Esophagus squamous epithelium (tissue), 5 donors: ENCODE data around the gene GAP43. TPM values are rescaled to one million over a fixed set of nuclear protein-coding genes. Genes with fewer than 3 reads are reported as not detected.

Experiments
- DNase-seq: peaks from one replicate; lab custom pipeline; 2025; lab: John Stamatoyannopoulos, UW
- H3K27ac ChIP-seq, 4 donors: fragments of 200-600 bp; sonication (generic); one replicate each; pipeline ENCODE4 v1.5.1; 2016 to 2019; ENCODE audit warnings: mild to moderate bottlenecking in 1 of 4
- H3K27me3 ChIP-seq, 4 donors: fragments of 200-600 bp; sonication (generic); 1 replicate in 3 of 4; 2 replicates in 1 of 4; pipeline versions ENCODE4 v1.5.1 to v1.6.0; 2017 to 2021; ENCODE audit warnings: antibody characterized with exemption in 1 of 4
- H3K36me3 ChIP-seq, 3 donors: fragments of 200-600 bp; sonication (generic); one replicate each; pipeline ENCODE4 v1.5.1; 2016 to 2019
- H3K4me1 ChIP-seq, 3 donors: fragments of 200-600 bp; sonication (generic); one replicate each; pipeline ENCODE4 v1.5.1; 2017 to 2019
- H3K4me3 ChIP-seq, 4 donors: fragments of 200-600 bp; sonication (generic); 1 replicate in 3 of 4; 2 replicates in 1 of 4; pipeline ENCODE4 v1.5.1; 2016 to 2019; ENCODE audit warnings: mild to moderate bottlenecking in 2 of 4, moderate library complexity in 1 of 4
- H3K9me3 ChIP-seq, 3 donors: fragments of 200-600 bp; sonication (generic); one replicate each; pipeline ENCODE4 v1.5.1; 2016 to 2019
- CTCF ChIP-seq, 6 experiments: fragments of 450-650 bp in 4 of 6; fragments of 200-600 bp in 2 of 6; sonication (generic) in 2 of 6; IDR thresholded peaks; one replicate each; pipeline ENCODE4 v1.5.1; 2016 to 2019; ENCODE audit warnings: antibody characterized with exemption in 6 of 6, mild to moderate bottlenecking in 4 of 6, moderate library complexity in 4 of 6
- POLR2A ChIP-seq, 4 donors: fragments of 450-650 bp; IDR thresholded peaks; one replicate each; pipeline ENCODE4 v1.6.1; 2017; ENCODE audit warnings: antibody characterized with exemption in 4 of 4, mild to moderate bottlenecking in 4 of 4, moderate library complexity in 3 of 4
- WGBS, 2 donors: methylation state at CpG; one replicate each; pipeline ENCODE4 v1.1.5; 2018; 5-methylcytosine and 5-hydroxymethylcytosine counted together
- intact Hi-C: fragments of 100-400 bp; cut with DNase I; formaldehyde crosslinking; loops from one replicate; pipeline ENCODE4 v1.15.0; 2022
- total RNA-seq, 4 donors: library from RNA; depleted of rRNA; stranded (reverse); fragments of >200 nt; gene quantifications; one replicate each; pipeline ENCODE4 v1.1.0, GENCODE V29; 2016
- donor health status: DM: yes; HTN: yes; CAD: no.

Gene GAP43
- total RNA-seq, 4 donors from 2014 or later = 1.2 TPM; not detected in 3

DNA sequence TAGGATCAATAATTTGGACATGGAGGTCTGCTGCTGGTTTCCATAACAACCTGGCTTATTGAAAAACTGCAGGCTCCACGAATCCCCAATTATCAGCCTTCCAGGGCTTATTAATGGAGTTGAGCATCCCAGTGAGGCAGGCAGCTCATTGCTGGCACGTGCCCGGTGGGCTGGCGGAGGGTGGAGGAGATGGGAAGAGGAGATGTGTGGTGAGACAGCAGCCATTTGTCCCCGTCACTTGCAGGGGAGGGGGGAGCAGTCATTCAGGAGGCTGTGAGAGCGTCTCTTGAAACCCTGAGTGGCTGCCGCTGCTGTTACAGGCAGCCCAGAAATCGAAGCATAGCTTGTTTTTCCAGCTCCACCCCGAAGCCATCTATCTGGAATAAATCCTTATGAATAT, 70.6 kb downstream of the GAP43 start:
- intact Hi-C loops = loop anchor here (10.0 kb wide), 1 partner anchor 479 kb away; no protein-coding TSS in a partner anchor
- H3K4me1 ChIP-seq = peaks cover 0 to 7% (median 0%) of the 10 kb centered on the region in 3 donors
- WGBS, 2 donors = 63 to 70% methylated on average over 7 to 9 of the region's 9 CpGs
- DNase-seq = no peak
- H3K27ac ChIP-seq = no peak overlapping the region
- no peak overlapping the region for H3K4me3 ChIP-seq
- TF ChIP-seq CTCF (IDR thresholded peaks at IDR 0.05) = no peak
- TF ChIP-seq POLR2A (IDR thresholded peaks at IDR 0.05) = no peak
- H3K36me3 ChIP-seq = no peaks in the 10 kb centered on the region
- no peaks in the 10 kb centered on the region for H3K27me3 ChIP-seq
- no peaks in the 10 kb centered on the region for H3K9me3 ChIP-seq

DNA sequence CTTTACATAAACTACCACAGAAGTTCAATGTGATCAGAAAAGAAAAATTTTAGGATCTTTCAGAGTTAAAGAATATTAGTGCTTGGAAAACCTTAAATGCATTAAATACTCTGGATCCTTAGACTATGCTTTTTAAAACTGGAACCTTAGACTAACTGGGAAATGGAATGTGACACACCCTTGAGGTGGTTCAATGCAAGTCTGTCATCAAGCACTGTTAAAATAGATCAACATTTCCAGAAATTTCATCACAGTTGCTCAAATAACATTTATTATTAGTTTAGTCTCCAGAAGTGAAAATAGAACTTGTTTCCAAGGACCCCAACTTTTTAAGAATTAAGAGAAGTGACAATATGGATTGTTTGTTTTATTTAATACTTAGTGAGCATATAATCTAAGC, 71.8 kb downstream of the GAP43 start:
- Histone ChIP-seq H3K9me3 (no peaks in the 10 kb centered on the region), H3K27me3 (no peaks in the 10 kb centered on the region), H3K36me3 (no peaks in the 10 kb centered on the region), H3K4me3 (no peak overlapping the region), H3K4me1 (peaks cover 0 to 7% (median 0%) of the 10 kb centered on the region in 3 donors), H3K27ac (no peak overlapping the region)
- no peak for DNase-seq
- TF ChIP-seq POLR2A (IDR thresholded peaks at IDR 0.05) (no peak), CTCF (IDR thresholded peaks at IDR 0.05) (no peak)
- intact Hi-C loops = loop anchor here (10.0 kb wide), 1 partner anchor 480 kb away; no protein-coding TSS in a partner anchor

- intact Hi-C loops = loop anchor here (10.0 kb wide), 1 partner anchor 483 kb away; no protein-coding TSS in a partner anchor
- Histone ChIP-seq H3K4me1 (peaks cover 0 to 7% (median 0%) of the 10 kb centered on the region in 3 donors), H3K9me3 (no peaks in the 10 kb centered on the region), H3K27ac (no peak overlapping the region), H3K4me3 (no peak overlapping the region), H3K36me3 (no peaks in the 10 kb centered on the region), H3K27me3 (no peaks in the 10 kb centered on the region)
- DNase-seq = no peak
- 63 to 90% methylated on average over 6 to 7 of the region's 7 CpGs for WGBS, 2 donors
- TF ChIP-seq POLR2A (IDR thresholded peaks at IDR 0.05) = no peak
- no peak for TF ChIP-seq CTCF (IDR thresholded peaks at IDR 0.05)
Measured at GRCh38 chr3:115697263-115698053, 74.1 kb downstream of the GAP43 start.

DNA sequence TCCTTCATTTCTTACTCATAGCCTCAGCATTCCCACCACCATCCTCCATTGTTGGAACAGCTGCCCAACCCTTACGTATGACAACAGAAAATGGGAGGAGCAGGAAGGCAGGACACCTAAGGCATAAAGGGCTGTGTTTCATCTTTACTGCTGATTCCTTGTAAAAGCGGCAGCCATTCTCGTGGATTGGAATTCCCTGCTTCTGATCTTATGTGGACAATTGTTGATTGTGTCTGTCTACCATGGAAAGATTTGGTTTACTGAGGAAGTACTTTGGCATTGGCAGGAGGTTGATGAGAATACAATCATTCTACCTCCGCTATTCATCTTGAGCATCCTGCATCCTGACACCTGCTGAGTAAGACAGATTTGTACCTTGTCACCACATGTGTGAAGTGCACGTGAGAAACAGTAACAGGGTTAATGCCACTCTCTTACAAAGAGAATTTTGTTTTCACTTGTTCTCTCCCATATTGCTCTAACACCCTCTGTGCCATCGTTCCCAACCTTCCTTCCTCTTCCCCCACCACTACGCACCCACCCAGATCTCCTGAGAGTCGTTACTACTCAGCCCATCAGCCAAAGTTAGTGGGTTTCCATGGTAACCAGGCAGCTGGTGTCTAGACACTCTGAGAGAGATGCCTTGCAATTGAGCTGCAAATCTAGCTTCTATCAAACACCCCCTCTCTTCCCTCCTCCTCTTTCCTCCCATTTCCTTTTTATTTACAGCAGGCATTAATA, 75.7 kb downstream of the GAP43 start:
- no peaks in the 10 kb centered on the region for H3K4me1 ChIP-seq
- TF ChIP-seq POLR2A (IDR thresholded peaks at IDR 0.05) (no peak), CTCF (IDR thresholded peaks at IDR 0.05) (no peak)
- intact Hi-C loops = loop anchor here (10.0 kb wide), 1 partner anchor 484 kb away; no protein-coding TSS in a partner anchor
- no peak overlapping the region for H3K4me3 ChIP-seq
- H3K27ac ChIP-seq = no peak overlapping the region
- 46 to 66% methylated on average over 8 of the region's 8 CpGs for WGBS, 2 donors
- H3K27me3 ChIP-seq = no peaks in the 10 kb centered on the region
- H3K36me3 ChIP-seq = no peaks in the 10 kb centered on the region
- DNase-seq = no peak
- H3K9me3 ChIP-seq = no peaks in the 10 kb centered on the region

GRCh38 chr3:115699706-115700105, 76.4 kb downstream of the GAP43 start:
- intact Hi-C loops = loop anchor here (10.0 kb wide), 1 partner anchor 485 kb away; no protein-coding TSS in a partner anchor
- no peaks in the 10 kb centered on the region for H3K4me1 ChIP-seq
- no peaks in the 10 kb centered on the region for H3K36me3 ChIP-seq
- TF ChIP-seq CTCF (IDR thresholded peaks at IDR 0.05) = no peak
- TF ChIP-seq POLR2A (IDR thresholded peaks at IDR 0.05) = no peak
- H3K9me3 ChIP-seq = no peaks in the 10 kb centered on the region
- H3K27ac ChIP-seq = no peak overlapping the region
- no peak overlapping the region for H3K4me3 ChIP-seq
- DNase-seq = no peak
- H3K27me3 ChIP-seq = no peaks in the 10 kb centered on the region
